Neural progenitor cell (in vitro differentiated cells): Measurements from ENCODE around the gene GJD4. TPM values are rescaled to one million over a fixed set of nuclear protein-coding genes. Genes with fewer than 3 reads are reported as not detected.

ENCODE experiments used
- DNase-seq: peaks from one replicate; pipeline ENCODE4 v3.0.0-alpha.2; 2016; ENCODE audit warnings: low spot score
- H2AFZ ChIP-seq: fragments of 200-600 bp; sonication (generic); replicated peaks from 2 replicates; pipeline ENCODE4 v1.6.1; 2016; ENCODE audit warnings: antibody characterized with exemption
- H3F3A ChIP-seq: fragments of 200-600 bp; sonication (generic); 2 replicates; pipeline ENCODE4 v1.6.1; 2016; ENCODE audit warnings: antibody characterized with exemption, low read depth
- H3K27ac ChIP-seq: fragments of 200-600 bp; sonication (generic); 2 replicates; pipeline ENCODE4 v1.5.1; 2016; ENCODE audit warnings: mild to moderate bottlenecking
- H3K27me3 ChIP-seq: fragments of 200-600 bp; sonication (generic); 2 replicates; pipeline ENCODE4 v1.6.1; 2016; ENCODE audit warnings: mild to moderate bottlenecking, moderate library complexity
- H3K36me3 ChIP-seq: fragments of 200-600 bp; sonication (generic); 2 replicates; pipeline ENCODE4 v1.5.1; 2016
- H3K4me1 ChIP-seq: fragments of 200-600 bp; sonication (generic); 2 replicates; pipeline ENCODE4 v1.6.1; 2016; ENCODE audit warnings: mixed run types
- H3K4me2 ChIP-seq: fragments of 200-600 bp; sonication (generic); 2 replicates; pipeline ENCODE4 v1.6.1; 2016
- H3K4me3 ChIP-seq: fragments of 200-600 bp; sonication (generic); 2 replicates; pipeline ENCODE4 v1.5.1; 2016
- H3K79me2 ChIP-seq: fragments of 200-600 bp; sonication (generic); 2 replicates; pipeline ENCODE4 v1.6.1; 2016; ENCODE audit warnings: low read depth
- H3K9ac ChIP-seq: fragments of 200-600 bp; sonication (generic); 2 replicates; pipeline ENCODE4 v1.6.1; 2016
- H3K9me3 ChIP-seq: fragments of 200-600 bp; sonication (generic); 2 replicates; pipeline ENCODE4 v1.5.1; 2016; ENCODE audit warnings: low read depth
- H4K20me1 ChIP-seq: fragments of 200-600 bp; sonication (generic); 2 replicates; pipeline ENCODE4 v1.6.1; 2016; ENCODE audit warnings: low read depth
- H3K27ac Mint-ChIP-seq: 3 replicates; pipeline ENCODE4 v1.8.0; 2021; ENCODE audit warnings: mixed read lengths
- H3K27me3 Mint-ChIP-seq: 2 replicates; pipeline ENCODE4 v1.8.0; 2022; ENCODE audit warnings: low read depth, mild to moderate bottlenecking, inconsistent platforms, moderate library complexity, mixed read lengths; ENCODE audit not compliant: insufficient read depth
- H3K36me3 Mint-ChIP-seq: 3 replicates; pipeline ENCODE4 v1.8.0; 2021; ENCODE audit warnings: mixed read lengths
- H3K4me1 Mint-ChIP-seq: 3 replicates; pipeline ENCODE4 v1.8.0; 2021; ENCODE audit warnings: mixed read lengths
- H3K4me3 Mint-ChIP-seq: 3 replicates; pipeline ENCODE4 v1.8.0; 2021; ENCODE audit warnings: mild to moderate bottlenecking, moderate library complexity, mixed read lengths
- H3K9me3 Mint-ChIP-seq: 3 replicates; pipeline ENCODE4 v1.8.0; 2020; ENCODE audit warnings: mixed read lengths
- CTCF ChIP-seq: fragments of 200-600 bp; sonication (generic); IDR thresholded peaks from 2 replicates; pipeline ENCODE4 v1.5.1; 2017; ENCODE audit warnings: antibody characterized with exemption, mild to moderate bottlenecking
- EZH2 ChIP-seq: fragments of 200-600 bp; sonication (generic); IDR thresholded peaks from 2 replicates; pipeline ENCODE4 v1.6.1; 2017; ENCODE audit warnings: antibody characterized with exemption, mild to moderate bottlenecking, moderate library complexity
- EZH2phosphoT487 ChIP-seq: fragments of 200-600 bp; sonication (generic); IDR thresholded peaks from 2 replicates; pipeline ENCODE4 v1.6.1; 2017; ENCODE audit warnings: antibody characterized with exemption
- total RNA-seq: library from RNA; depleted of rRNA; stranded (reverse); fragments of >200 nt; gene quantifications from 2 replicates; pipeline ENCODE4 v1.2.3, GENCODE V29; 2015; ENCODE audit warnings: low replicate concordance

The GJD4 gene
- total RNA-seq, 1 donor from 2014 or later: not detected

- peaks cover 3% of the 10 kb centered on the region for H3K27me3 Mint-ChIP-seq
- DNase-seq: no peak
- no peaks in the 10 kb centered on the region for H3F3A ChIP-seq
These were observed 19.8 kb upstream of the GJD4 start for GRCh38 chr10:35585356-35585755.

GRCh38 chr10:35585903-35586535 is 19.1 kb upstream of the GJD4 start:
- H3K27me3 Mint-ChIP-seq: peaks cover 3% of the 10 kb centered on the region
- H3K9ac ChIP-seq: no peak overlapping the region
- H3K27me3 ChIP-seq: no peaks in the 10 kb centered on the region
- no peaks in the 10 kb centered on the region for H3K36me3 Mint-ChIP-seq
- H3K36me3 ChIP-seq: no peaks in the 10 kb centered on the region
- TF ChIP-seq EZH2 (no peak), CTCF (no peak), EZH2phosphoT487 (no peak)
- H3K4me3 ChIP-seq: no peak overlapping the region
- no peak overlapping the region for H2AFZ ChIP-seq
- H3F3A ChIP-seq: no peaks in the 10 kb centered on the region
- no peaks in the 10 kb centered on the region for H3K4me1 ChIP-seq
- no peak overlapping the region for H3K27ac ChIP-seq
- H3K27ac Mint-ChIP-seq: no peak overlapping the region
- H3K4me2 ChIP-seq: no peak overlapping the region
- no peak overlapping the region for H3K4me3 Mint-ChIP-seq
- H3K9me3 Mint-ChIP-seq: peaks cover 4% of the 10 kb centered on the region
- no peaks in the 10 kb centered on the region for H4K20me1 ChIP-seq
- no peaks in the 10 kb centered on the region for H3K9me3 ChIP-seq
- no peaks in the 10 kb centered on the region for H3K4me1 Mint-ChIP-seq
- no peaks in the 10 kb centered on the region for H3K79me2 ChIP-seq
- DNase-seq: no peak

More at GRCh38 chr10:35585356-35585755, 19.8 kb upstream of the GJD4 start:
- Histone ChIP-seq H3K27me3 (no peaks in the 10 kb centered on the region), H3K4me2 (no peak overlapping the region), H2AFZ (no peak overlapping the region), H3K4me1 (no peaks in the 10 kb centered on the region), H3K79me2 (no peaks in the 10 kb centered on the region), H3K27ac (no peak overlapping the region), H3K9ac (no peak overlapping the region), H4K20me1 (no peaks in the 10 kb centered on the region), H3K9me3 (no peaks in the 10 kb centered on the region), H3K36me3 (no peaks in the 10 kb centered on the region), H3K4me3 (no peak overlapping the region)
- no peak overlapping the region for H3K4me3 Mint-ChIP-seq
- no peaks in the 10 kb centered on the region for H3K4me1 Mint-ChIP-seq
- H3K36me3 Mint-ChIP-seq: no peaks in the 10 kb centered on the region
- no peaks in the 10 kb centered on the region for H3K9me3 Mint-ChIP-seq
- TF ChIP-seq EZH2: no peak
- TF ChIP-seq EZH2phosphoT487: no peak
- no peak for TF ChIP-seq CTCF
- H3K27ac Mint-ChIP-seq: no peak overlapping the region

GRCh38 chr10:35588836-35589235 is 16.3 kb upstream of the GJD4 start:
- no peaks in the 10 kb centered on the region for H3K9me3 ChIP-seq
- no peak overlapping the region for H2AFZ ChIP-seq
- H3K79me2 ChIP-seq: no peaks in the 10 kb centered on the region
- Mint-ChIP-seq H3K4me3 (no peak overlapping the region), H3K36me3 (no peaks in the 10 kb centered on the region), H3K4me1 (no peaks in the 10 kb centered on the region), H3K27me3 (peaks cover 6% of the 10 kb centered on the region), H3K9me3 (peaks cover 8% of the 10 kb centered on the region), H3K27ac (no peak overlapping the region)
- H3K36me3 ChIP-seq: no peaks in the 10 kb centered on the region
- no peaks in the 10 kb centered on the region for H3F3A ChIP-seq
- no peak overlapping the region for H3K27ac ChIP-seq
- H3K4me1 ChIP-seq: no peaks in the 10 kb centered on the region
- H3K4me3 ChIP-seq: no peak overlapping the region
- DNase-seq: no peak
- no peaks in the 10 kb centered on the region for H4K20me1 ChIP-seq
- TF ChIP-seq EZH2phosphoT487 (no peak), CTCF (no peak), EZH2 (no peak)
- H3K4me2 ChIP-seq: no peak overlapping the region
- H3K9ac ChIP-seq: no peak overlapping the region
- H3K27me3 ChIP-seq: no peaks in the 10 kb centered on the region
